22Rv1 (cell line): ENCODE measurements around the gene SERPINB8.

ENCODE experiments used
- H3K27ac ChIP-seq: fragments of 450-650 bp; 2 replicates; pipeline ENCODE4 v1.5.1; 2017
- CTCF ChIP-seq: fragments of 450-650 bp; IDR thresholded peaks from 2 replicates; pipeline ENCODE4 v1.5.1; 2017; ENCODE audit warnings: mild to moderate bottlenecking
- ZFX ChIP-seq: fragments of 450-650 bp; IDR thresholded peaks from 2 replicates; pipeline ENCODE4 v1.6.1; 2017; ENCODE audit warnings: antibody characterized with exemption, borderline replicate concordance

SERPINB8 gene

GRCh38 chr18:63956755-63957154 lies 13.1 kb upstream of the SERPINB8 start:
- TF ChIP-seq ZFX (no peak), CTCF (no peak)
- H3K27ac ChIP-seq: no peak overlapping the region

- H3K27ac ChIP-seq: no peak overlapping the region
- TF ChIP-seq ZFX (no peak), CTCF (no peak)
Observed at GRCh38 chr18:63960891-63961290, 9.0 kb upstream of the SERPINB8 start.

- no peak overlapping the region for H3K27ac ChIP-seq
- TF ChIP-seq ZFX: no peak
- TF ChIP-seq CTCF: no peak
Observed at GRCh38 chr18:63961435-63961980, 8.4 kb upstream of the SERPINB8 start.

GRCh38 chr18:63962137-63962536 lies 7.7 kb upstream of the SERPINB8 start:
- no peak overlapping the region for H3K27ac ChIP-seq
- TF ChIP-seq CTCF (no peak), ZFX (no peak)

- H3K27ac ChIP-seq: no peak overlapping the region
- TF ChIP-seq CTCF: peak; percentile 90
- TF ChIP-seq ZFX: no peak
Observed at GRCh38 chr18:63963615-63964256, 6.1 kb upstream of the SERPINB8 start.

GRCh38 chr18:63964908-63965307 lies 5.0 kb upstream of the SERPINB8 start:
- no peak overlapping the region for H3K27ac ChIP-seq
- TF ChIP-seq ZFX: no peak
- TF ChIP-seq CTCF: no peak

- no peak overlapping the region for H3K27ac ChIP-seq
- TF ChIP-seq CTCF (no peak), ZFX (no peak)
Observed at GRCh38 chr18:63965716-63966330, 4.1 kb upstream of the SERPINB8 start.
